ENCODE results near the gene TOLLIP.

The TOLLIP gene

DNA sequence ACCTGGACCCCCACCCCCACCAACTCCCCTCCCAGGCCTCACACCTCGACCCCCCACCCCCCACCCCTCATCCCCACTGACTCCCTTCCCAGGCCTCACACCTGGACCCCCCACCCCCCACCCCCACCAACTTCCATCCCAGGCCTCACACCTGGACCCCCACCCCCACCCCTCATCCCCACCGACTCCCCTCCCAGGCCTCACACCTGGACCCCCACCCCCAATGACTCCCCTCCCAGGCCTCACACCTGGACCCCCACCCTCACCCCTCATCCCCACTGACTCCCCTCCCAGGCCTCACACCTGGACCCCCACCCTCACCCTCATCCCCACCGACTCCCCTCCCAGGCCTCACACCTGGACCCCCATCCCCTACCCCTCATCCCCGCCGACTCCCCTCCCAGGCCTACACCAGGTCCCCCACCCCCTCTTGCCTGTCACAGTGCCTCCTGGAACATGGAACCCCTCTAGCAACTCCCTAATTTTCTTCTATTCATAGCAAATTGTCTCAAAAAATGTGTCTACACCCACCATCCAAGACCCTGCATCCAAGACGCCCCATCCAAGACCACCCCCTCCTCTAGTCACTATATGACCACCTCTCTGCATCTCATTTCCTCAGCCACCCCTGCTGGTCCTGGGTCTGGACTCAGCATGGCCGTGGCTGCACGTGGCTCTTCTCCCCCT lies 43.4 kb upstream of the TOLLIP start:
- ATAC-seq, result no peak

DNA sequence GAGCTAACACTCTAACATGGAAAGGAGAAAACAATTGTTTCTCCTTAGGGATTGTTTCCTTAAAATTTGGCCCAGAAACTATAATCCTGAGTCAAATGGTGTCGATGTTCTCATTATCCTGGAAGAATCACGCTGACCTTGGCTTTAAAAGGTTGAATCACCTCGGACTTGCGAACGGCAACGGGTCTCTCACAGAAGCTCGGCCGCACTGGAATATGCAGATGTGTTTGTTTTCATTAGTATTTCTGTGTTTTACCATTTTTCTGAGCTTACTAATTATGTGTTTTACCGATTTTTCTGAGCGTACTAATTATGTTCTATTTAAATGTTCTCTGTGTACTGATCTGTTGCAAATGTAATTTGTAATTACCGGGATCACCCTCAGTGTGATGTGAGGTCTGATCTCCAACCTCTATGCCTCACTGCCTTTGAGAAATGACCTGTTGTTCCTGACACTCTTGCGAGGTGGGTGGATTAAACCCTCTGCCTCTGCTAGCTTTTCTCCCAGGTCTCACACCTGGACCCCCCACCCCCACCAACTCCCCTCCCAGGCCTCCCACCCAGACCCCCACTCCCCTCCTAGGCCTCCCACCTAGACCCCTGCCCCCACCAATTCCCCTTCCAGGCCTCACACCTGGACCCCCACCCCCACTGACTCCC lies 42.0 kb upstream of the TOLLIP start:
- TF ChIP-seq ZNF70 (CRISPR knock-in tag; IDR thresholded peaks at IDR 0.05) (no peak), GLIS3 (CRISPR knock-in tag; IDR thresholded peaks at IDR 0.05) (no peak), ZFP30 (CRISPR knock-in tag; IDR thresholded peaks at IDR 0.05) (no peak), ESRRG (CRISPR knock-in tag; IDR thresholded peaks at IDR 0.05) (no peak), ZNF565 (CRISPR knock-in tag; conservative IDR thresholded peaks at IDR 0.05; ENCODE audit: low read depth) (no peak), CSDC2 (CRISPR knock-in tag; IDR thresholded peaks at IDR 0.05) (no peak), TCF4 (CRISPR knock-in tag; IDR thresholded peaks at IDR 0.05; ENCODE audit: borderline replicate concordance) (no peak), ZC3H10 (CRISPR knock-in tag; IDR thresholded peaks at IDR 0.05) (no peak), OSR1 (CRISPR knock-in tag; IDR thresholded peaks at IDR 0.05) (no peak), ZNF8 (CRISPR knock-in tag; IDR thresholded peaks at IDR 0.05) (no peak), TOX (CRISPR knock-in tag; IDR thresholded peaks at IDR 0.05; ENCODE audit: borderline replicate concordance) (no peak), ARNTL (CRISPR knock-in tag; IDR thresholded peaks at IDR 0.05; ENCODE audit: borderline replicate concordance, low read depth) (no peak), ZFP3 (CRISPR knock-in tag; IDR thresholded peaks at IDR 0.05) (no peak)
- TF ChIP-seq, protein P1, sequence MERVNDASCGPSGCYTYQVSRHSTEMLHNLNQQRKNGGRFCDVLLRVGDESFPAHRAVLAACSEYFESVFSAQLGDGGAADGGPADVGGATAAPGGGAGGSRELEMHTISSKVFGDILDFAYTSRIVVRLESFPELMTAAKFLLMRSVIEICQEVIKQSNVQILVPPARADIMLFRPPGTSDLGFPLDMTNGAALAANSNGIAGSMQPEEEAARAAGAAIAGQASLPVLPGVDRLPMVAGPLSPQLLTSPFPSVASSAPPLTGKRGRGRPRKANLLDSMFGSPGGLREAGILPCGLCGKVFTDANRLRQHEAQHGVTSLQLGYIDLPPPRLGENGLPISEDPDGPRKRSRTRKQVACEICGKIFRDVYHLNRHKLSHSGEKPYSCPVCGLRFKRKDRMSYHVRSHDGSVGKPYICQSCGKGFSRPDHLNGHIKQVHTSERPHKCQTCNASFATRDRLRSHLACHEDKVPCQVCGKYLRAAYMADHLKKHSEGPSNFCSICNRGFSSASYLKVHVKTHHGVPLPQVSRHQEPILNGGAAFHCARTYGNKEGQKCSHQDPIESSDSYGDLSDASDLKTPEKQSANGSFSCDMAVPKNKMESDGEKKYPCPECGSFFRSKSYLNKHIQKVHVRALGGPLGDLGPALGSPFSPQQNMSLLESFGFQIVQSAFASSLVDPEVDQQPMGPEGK (CRISPR knock-in tag; IDR thresholded peaks at IDR 0.05; ENCODE audit: borderline replicate concordance), result no peak
- TF ChIP-seq, protein P2, sequence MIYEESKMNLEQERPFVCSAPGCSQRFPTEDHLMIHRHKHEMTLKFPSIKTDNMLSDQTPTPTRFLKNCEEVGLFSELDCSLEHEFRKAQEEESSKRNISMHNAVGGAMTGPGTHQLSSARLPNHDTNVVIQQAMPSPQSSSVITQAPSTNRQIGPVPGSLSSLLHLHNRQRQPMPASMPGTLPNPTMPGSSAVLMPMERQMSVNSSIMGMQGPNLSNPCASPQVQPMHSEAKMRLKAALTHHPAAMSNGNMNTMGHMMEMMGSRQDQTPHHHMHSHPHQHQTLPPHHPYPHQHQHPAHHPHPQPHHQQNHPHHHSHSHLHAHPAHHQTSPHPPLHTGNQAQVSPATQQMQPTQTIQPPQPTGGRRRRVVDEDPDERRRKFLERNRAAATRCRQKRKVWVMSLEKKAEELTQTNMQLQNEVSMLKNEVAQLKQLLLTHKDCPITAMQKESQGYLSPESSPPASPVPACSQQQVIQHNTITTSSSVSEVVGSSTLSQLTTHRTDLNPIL (CRISPR knock-in tag; IDR thresholded peaks at IDR 0.05; ENCODE audit: low read depth), result no peak
- ATAC-seq, result no peak

More for the DNA sequence above, 43.4 kb upstream of the TOLLIP start:
- no peak for TF ChIP-seq RARB (CRISPR knock-in tag; IDR thresholded peaks at IDR 0.05)
- TF ChIP-seq, protein P3, sequence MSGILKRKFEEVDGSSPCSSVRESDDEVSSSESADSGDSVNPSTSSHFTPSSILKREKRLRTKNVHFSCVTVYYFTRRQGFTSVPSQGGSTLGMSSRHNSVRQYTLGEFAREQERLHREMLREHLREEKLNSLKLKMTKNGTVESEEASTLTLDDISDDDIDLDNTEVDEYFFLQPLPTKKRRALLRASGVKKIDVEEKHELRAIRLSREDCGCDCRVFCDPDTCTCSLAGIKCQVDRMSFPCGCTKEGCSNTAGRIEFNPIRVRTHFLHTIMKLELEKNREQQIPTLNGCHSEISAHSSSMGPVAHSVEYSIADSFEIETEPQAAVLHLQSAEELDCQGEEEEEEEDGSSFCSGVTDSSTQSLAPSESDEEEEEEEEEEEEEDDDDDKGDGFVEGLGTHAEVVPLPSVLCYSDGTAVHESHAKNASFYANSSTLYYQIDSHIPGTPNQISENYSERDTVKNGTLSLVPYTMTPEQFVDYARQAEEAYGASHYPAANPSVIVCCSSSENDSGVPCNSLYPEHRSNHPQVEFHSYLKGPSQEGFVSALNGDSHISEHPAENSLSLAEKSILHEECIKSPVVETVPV (CRISPR knock-in tag; IDR thresholded peaks at IDR 0.05), result no peak
- no peak for TF ChIP-seq PPARA (CRISPR knock-in tag; IDR thresholded peaks at IDR 0.05; ENCODE audit: borderline replicate concordance)
- no peak for TF ChIP-seq ZNF8 (CRISPR knock-in tag; IDR thresholded peaks at IDR 0.05)
- TF ChIP-seq, protein P4, sequence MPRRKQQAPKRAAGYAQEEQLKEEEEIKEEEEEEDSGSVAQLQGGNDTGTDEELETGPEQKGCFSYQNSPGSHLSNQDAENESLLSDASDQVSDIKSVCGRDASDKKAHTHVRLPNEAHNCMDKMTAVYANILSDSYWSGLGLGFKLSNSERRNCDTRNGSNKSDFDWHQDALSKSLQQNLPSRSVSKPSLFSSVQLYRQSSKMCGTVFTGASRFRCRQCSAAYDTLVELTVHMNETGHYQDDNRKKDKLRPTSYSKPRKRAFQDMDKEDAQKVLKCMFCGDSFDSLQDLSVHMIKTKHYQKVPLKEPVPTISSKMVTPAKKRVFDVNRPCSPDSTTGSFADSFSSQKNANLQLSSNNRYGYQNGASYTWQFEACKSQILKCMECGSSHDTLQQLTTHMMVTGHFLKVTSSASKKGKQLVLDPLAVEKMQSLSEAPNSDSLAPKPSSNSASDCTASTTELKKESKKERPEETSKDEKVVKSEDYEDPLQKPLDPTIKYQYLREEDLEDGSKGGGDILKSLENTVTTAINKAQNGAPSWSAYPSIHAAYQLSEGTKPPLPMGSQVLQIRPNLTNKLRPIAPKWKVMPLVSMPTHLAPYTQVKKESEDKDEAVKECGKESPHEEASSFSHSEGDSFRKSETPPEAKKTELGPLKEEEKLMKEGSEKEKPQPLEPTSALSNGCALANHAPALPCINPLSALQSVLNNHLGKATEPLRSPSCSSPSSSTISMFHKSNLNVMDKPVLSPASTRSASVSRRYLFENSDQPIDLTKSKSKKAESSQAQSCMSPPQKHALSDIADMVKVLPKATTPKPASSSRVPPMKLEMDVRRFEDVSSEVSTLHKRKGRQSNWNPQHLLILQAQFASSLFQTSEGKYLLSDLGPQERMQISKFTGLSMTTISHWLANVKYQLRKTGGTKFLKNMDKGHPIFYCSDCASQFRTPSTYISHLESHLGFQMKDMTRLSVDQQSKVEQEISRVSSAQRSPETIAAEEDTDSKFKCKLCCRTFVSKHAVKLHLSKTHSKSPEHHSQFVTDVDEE (CRISPR knock-in tag; IDR thresholded peaks at IDR 0.05), result no peak

DNA sequence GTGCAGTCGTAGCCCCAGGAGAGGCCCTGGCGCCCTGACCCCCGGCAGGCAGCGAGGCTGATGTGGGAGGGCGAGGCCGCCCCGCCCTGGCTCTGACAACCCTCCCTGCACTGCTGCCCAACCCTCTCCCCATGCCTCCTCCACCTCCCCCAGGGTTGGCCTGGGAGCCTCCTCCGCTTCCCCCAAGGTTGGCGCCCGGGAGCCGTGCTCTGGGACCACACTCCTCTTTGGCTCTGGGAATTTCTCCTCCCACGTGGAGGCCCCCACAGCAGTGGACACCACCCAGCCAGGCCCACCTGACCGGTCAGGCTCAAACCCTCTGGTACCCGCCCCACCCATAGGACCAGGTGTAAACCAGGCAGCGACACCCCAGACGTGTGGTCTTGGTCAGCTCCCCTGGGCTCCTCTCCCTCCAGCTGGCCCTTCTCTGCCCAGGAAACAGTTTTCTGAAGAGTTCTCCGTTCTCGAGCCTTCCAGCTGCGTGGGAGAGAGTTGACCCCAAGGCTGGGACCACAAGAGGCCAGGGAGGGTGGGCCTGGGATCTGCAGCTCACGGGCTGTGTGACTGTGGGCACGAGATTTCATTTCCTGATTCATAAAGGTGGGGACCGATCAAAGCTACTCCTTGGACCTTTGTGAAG lies 40.8 kb upstream of the TOLLIP start:
- ATAC-seq, result no peak
- TF ChIP-seq, protein P2 (CRISPR knock-in tag; IDR thresholded peaks at IDR 0.05; ENCODE audit: low read depth), result no peak
- no peak for TF ChIP-seq CSDC2 (CRISPR knock-in tag; IDR thresholded peaks at IDR 0.05)
- TF ChIP-seq ZNF565 (CRISPR knock-in tag; conservative IDR thresholded peaks at IDR 0.05; ENCODE audit: low read depth), result no peak
- TF ChIP-seq, protein P4 (CRISPR knock-in tag; IDR thresholded peaks at IDR 0.05), result no peak
- TF ChIP-seq BACH2 (CRISPR knock-in tag; IDR thresholded peaks at IDR 0.05; ENCODE audit: borderline replicate concordance), result no peak
- no peak for TF ChIP-seq TOX (CRISPR knock-in tag; IDR thresholded peaks at IDR 0.05; ENCODE audit: borderline replicate concordance)
- TF ChIP-seq GLIS3 (CRISPR knock-in tag; IDR thresholded peaks at IDR 0.05), result no peak
- TF ChIP-seq ZNF70 (CRISPR knock-in tag; IDR thresholded peaks at IDR 0.05), result no peak
- no peak for TF ChIP-seq ZNF8 (CRISPR knock-in tag; IDR thresholded peaks at IDR 0.05)
- no peak for TF ChIP-seq ISL1 (CRISPR knock-in tag; IDR thresholded peaks at IDR 0.05)
- TF ChIP-seq, protein P3 (CRISPR knock-in tag; IDR thresholded peaks at IDR 0.05), result no peak
- no peak for TF ChIP-seq ESRRG (CRISPR knock-in tag; IDR thresholded peaks at IDR 0.05)
- TF ChIP-seq RARB (CRISPR knock-in tag; IDR thresholded peaks at IDR 0.05), result no peak
